Activated B cell treated with CpG ODN at 0.5 μM for 24 hours (primary cell): ENCODE results near the gene KAT2B. TPM values are rescaled to one million over a fixed set of nuclear protein-coding genes. Genes with fewer than 3 reads are reported as not detected.

Source experiments
- ATAC-seq: fragments of 200-7000 bp; cut with Tn5 transposase; one replicate; pipeline ENCODE4 v1.10.0; 2021; ENCODE audit warnings: low read depth, mild to moderate bottlenecking, moderate library complexity
- CTCF ChIA-PET: fragments of 350-600 bp; sonication (Branson Sonifier 250); formaldehyde crosslinking; loops from one replicate; lab custom pipeline; 2021; ENCODE audit warnings: antibody characterized with exemption; lab: Charles Lee
- POLR2A ChIA-PET: fragments of 350-600 bp; sonication (Branson Sonifier 250); formaldehyde crosslinking; loops from one replicate; lab custom pipeline; 2021; ENCODE audit warnings: antibody characterized with exemption; lab: Charles Lee
- DNase-seq: peaks from one replicate; pipeline ENCODE4 v3.0.0; 2022
- H3K27ac Mint-ChIP-seq: one replicate; pipeline ENCODE4 v1.8.0; 2020; ENCODE audit warnings: mixed read lengths
- H3K27me3 Mint-ChIP-seq: one replicate; pipeline ENCODE4 v1.8.0; 2021; ENCODE audit warnings: mixed read lengths
- H3K36me3 Mint-ChIP-seq: one replicate; pipeline ENCODE4 v1.8.0; 2021; ENCODE audit warnings: low read depth, mixed read lengths
- H3K4me1 Mint-ChIP-seq: one replicate; pipeline ENCODE4 v1.8.0; 2021; ENCODE audit warnings: mixed read lengths
- H3K4me3 Mint-ChIP-seq: one replicate; pipeline ENCODE4 v1.8.0; 2020; ENCODE audit warnings: mild to moderate bottlenecking, mixed read lengths
- H3K9me3 Mint-ChIP-seq: one replicate; pipeline ENCODE4 v1.8.0; 2020; ENCODE audit warnings: mixed read lengths
- intact Hi-C: fragments of 100-400 bp; cut with micrococcal nuclease; formaldehyde crosslinking; loops from one replicate; pipeline ENCODE4 v1.15.1; 2024
- total RNA-seq: library from RNA; stranded (reverse); gene quantifications from 2 replicates; pipeline ENCODE4 v1.2.3, GENCODE V29; 2022
- TF ChIP-seq, protein P1 (sequence below): fragments of 200-600 bp; IDR thresholded peaks from one replicate; pipeline ENCODE4 v1.8.0; 2022; ENCODE audit warnings: antibody characterized with exemption, mild to moderate bottlenecking

KAT2B gene
- total RNA-seq, 1 donor from 2014 or later: 35.9 TPM

- H3K4me3 Mint-ChIP-seq: peak overlapping the region; percentile 95
- no peaks in the 10 kb centered on the region for H3K27me3 Mint-ChIP-seq
- TF ChIP-seq, protein P1, sequence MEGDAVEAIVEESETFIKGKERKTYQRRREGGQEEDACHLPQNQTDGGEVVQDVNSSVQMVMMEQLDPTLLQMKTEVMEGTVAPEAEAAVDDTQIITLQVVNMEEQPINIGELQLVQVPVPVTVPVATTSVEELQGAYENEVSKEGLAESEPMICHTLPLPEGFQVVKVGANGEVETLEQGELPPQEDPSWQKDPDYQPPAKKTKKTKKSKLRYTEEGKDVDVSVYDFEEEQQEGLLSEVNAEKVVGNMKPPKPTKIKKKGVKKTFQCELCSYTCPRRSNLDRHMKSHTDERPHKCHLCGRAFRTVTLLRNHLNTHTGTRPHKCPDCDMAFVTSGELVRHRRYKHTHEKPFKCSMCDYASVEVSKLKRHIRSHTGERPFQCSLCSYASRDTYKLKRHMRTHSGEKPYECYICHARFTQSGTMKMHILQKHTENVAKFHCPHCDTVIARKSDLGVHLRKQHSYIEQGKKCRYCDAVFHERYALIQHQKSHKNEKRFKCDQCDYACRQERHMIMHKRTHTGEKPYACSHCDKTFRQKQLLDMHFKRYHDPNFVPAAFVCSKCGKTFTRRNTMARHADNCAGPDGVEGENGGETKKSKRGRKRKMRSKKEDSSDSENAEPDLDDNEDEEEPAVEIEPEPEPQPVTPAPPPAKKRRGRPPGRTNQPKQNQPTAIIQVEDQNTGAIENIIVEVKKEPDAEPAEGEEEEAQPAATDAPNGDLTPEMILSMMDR: no peak
- DNase-seq: peak; percentile 68
- H3K36me3 Mint-ChIP-seq: peaks cover 2% of the 10 kb centered on the region
- peaks cover 53% of the 10 kb centered on the region for H3K4me1 Mint-ChIP-seq
- no peaks in the 10 kb centered on the region for H3K9me3 Mint-ChIP-seq
- POLR2A ChIA-PET: interaction anchor here (0.5 to 3.1 kb wide), 20 partner anchors 10 to 678 kb away, joined by 3 to 38 read pairs (median 4); partner anchors contain the start of genes RAB5A and SGO1
- peak overlapping the region; percentile 93 for H3K27ac Mint-ChIP-seq
- CTCF ChIA-PET: interaction anchor here (0.9 to 1.8 kb wide), 6 partner anchors 9 to 145 kb away, joined by 3 to 6 read pairs (median 4); partner anchors contain the start of gene SGO1
- ATAC-seq: peak; percentile 29
- intact Hi-C loops: loop anchor here (1.0 to 5.0 kb wide), 8 partner anchors 9 to 1599 kb away; partner anchors contain the start of genes KCNH8 and RAB5A
These were observed 426 bp downstream of the KAT2B start for GRCh38 chr3:20040548-20041196.

GRCh38 chr3:20041197-20041780 lies 1.0 kb downstream of the KAT2B start:
- peak; percentile 32 for ATAC-seq
- no peaks in the 10 kb centered on the region for H3K27me3 Mint-ChIP-seq
- H3K4me3 Mint-ChIP-seq: peak overlapping the region; percentile 95
- H3K36me3 Mint-ChIP-seq: peaks cover 2% of the 10 kb centered on the region
- peaks cover 59% of the 10 kb centered on the region for H3K4me1 Mint-ChIP-seq
- H3K27ac Mint-ChIP-seq: peak overlapping the region; percentile 93
- H3K9me3 Mint-ChIP-seq: no peaks in the 10 kb centered on the region
- ChIA-PET POLR2A (interaction anchor here (0.5 to 3.1 kb wide), 15 partner anchors 9 to 678 kb away, joined by 3 to 38 read pairs (median 5); partner anchors contain the start of genes RAB5A and SGO1), CTCF (interaction anchor here (0.7 to 1.8 kb wide), 8 partner anchors 8 to 145 kb away, joined by 3 to 6 read pairs (median 4); partner anchors contain the start of gene SGO1)
- peak; percentile 65 for DNase-seq
- intact Hi-C loops: loop anchor here (1.0 to 5.0 kb wide), 6 partner anchors 8 to 1600 kb away; partner anchors contain the start of gene KCNH8
- TF ChIP-seq, protein P1: no peak

DNA sequence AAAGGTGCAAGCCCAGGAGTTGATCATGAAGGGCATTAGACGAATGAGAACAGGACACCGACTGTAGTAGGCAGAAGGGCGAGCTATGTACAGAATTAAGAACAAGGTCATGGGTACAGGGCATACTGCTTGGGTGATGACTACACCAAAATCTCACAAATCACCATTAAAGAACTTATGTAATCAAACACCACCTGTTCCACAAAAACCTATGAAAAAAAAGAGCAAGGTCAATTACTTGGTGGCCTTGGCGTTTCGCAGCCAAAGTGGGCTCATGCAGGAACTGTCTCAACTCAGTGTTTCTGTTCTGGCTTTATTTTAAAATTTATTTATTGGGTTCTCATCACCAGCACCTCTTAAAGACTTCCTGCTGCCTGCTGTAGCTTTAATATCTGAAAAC lies 2.1 kb downstream of the KAT2B start:
- no peak for ATAC-seq
- CTCF ChIA-PET: interaction anchor here (0.7 to 1.7 kb wide), 2 partner anchors 13 to 144 kb away, joined by 4 to 5 read pairs; no protein-coding TSS in a partner anchor
- Mint-ChIP-seq H3K9me3 (no peaks in the 10 kb centered on the region), H3K27me3 (no peaks in the 10 kb centered on the region), H3K36me3 (peaks cover 2% of the 10 kb centered on the region), H3K27ac (peak overlapping the region; percentile 93), H3K4me1 (peaks cover 69% of the 10 kb centered on the region), H3K4me3 (peak overlapping the region; percentile 95)
- DNase-seq: no peak
- POLR2A ChIA-PET: interaction anchor here (2.5 to 3.1 kb wide), 2 partner anchors 83 to 145 kb away, joined by 35 to 38 read pairs; partner anchors contain the start of gene SGO1
- intact Hi-C loops: loop anchor here (5.0 kb wide), 4 partner anchors 500 to 895 kb away; partner anchors contain the start of gene KCNH8
- TF ChIP-seq, protein P1: no peak

GRCh38 chr3:20043396-20043795 lies 3.1 kb downstream of the KAT2B start:
- Mint-ChIP-seq H3K9me3 (no peaks in the 10 kb centered on the region), H3K36me3 (peaks cover 2% of the 10 kb centered on the region), H3K4me3 (peak overlapping the region; percentile 80), H3K4me1 (peaks cover 75% of the 10 kb centered on the region), H3K27ac (peak overlapping the region; percentile 92), H3K27me3 (no peaks in the 10 kb centered on the region)
- ATAC-seq (no peak), DNase-seq (peak; percentile 23)
- TF ChIP-seq, protein P1: no peak
- ChIA-PET CTCF (interaction anchor here (1.0 kb wide), 1 partner anchor 143 kb away, joined by 3 read pairs; the partner anchor contains the start of gene SGO1), POLR2A (interaction anchor here (0.7 to 1.5 kb wide), 8 partner anchors 8 to 695 kb away, joined by 3 to 5 read pairs (median 3); partner anchors contain the start of gene RAB5A)
- intact Hi-C loops: loop anchor here (5.0 kb wide), 4 partner anchors 501 to 896 kb away; partner anchors contain the start of gene KCNH8
